ENCODE results near the gene LTV1.

The LTV1 gene

GRCh38 chr6:143912671-143913070 is 69.5 kb downstream of the LTV1 start:
- no peaks in the 10 kb centered on the region for H3K36me3 Mint-ChIP-seq (ENCODE audit: insufficient read depth)
- H3K27me3 Mint-ChIP-seq = no peaks in the 10 kb centered on the region
- no peaks in the 10 kb centered on the region for H3K4me1 Mint-ChIP-seq
- no peak for ATAC-seq (replicated peaks; ENCODE audit: extremely low read depth, poor library complexity, severe bottlenecking)
- no peak overlapping the region for H3K4me3 Mint-ChIP-seq
- peaks cover 29% of the 10 kb centered on the region for H3K9me3 Mint-ChIP-seq
- H3K27ac Mint-ChIP-seq (ENCODE audit: low read depth) = no peak overlapping the region
- DNase-seq (ENCODE audit: low spot score in 2 of 2) = no peak

All from central memory CD8-positive, alpha-beta T cell (primary cell).